NCI-H1694 treated with DMSO at 0.1 percent for 48 hours (cell line): ENCODE measurements around the gene DHX35.
"Not testable (repeated sequence)": the region's sequence is repeated elsewhere in the genome, so short reads cannot be mapped to it uniquely, and the experiment has no call there.

Experiments
- DNase-seq: peaks from one replicate; lab custom pipeline; 2025; lab: John Stamatoyannopoulos, UW

DHX35 gene

DNA sequence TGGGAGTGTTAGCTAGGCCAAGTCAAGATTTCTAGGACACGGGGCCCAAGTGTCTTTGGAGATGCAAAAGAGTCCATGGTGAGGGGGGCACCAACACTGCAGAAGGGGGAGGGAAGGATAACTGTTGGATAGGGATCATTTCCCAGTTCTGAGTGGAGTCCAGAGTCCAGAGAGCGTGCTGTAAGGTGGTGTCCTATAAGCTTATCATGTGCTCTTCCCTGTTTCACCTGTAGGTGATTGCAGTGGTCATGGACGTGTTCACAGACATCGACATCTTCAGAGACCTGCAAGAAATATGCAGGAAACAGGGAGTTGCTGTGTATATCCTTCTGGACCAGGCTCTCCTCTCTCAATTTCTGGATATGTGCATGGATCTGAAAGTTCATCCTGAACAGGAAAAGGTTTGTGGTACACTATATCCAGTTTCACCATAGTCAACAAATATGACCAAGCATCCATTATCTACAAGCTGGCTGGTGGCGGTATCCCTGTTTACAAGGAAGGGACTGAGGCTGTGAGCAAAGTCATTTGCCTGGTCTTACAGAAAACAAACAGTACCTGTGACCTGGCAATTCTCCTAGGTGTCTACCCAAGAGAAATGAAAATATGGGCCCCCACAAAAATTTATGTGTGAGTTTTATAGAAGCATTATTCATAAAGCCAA is 20.3 kb upstream of the DHX35 start:
- no peak for DNase-seq

DNA sequence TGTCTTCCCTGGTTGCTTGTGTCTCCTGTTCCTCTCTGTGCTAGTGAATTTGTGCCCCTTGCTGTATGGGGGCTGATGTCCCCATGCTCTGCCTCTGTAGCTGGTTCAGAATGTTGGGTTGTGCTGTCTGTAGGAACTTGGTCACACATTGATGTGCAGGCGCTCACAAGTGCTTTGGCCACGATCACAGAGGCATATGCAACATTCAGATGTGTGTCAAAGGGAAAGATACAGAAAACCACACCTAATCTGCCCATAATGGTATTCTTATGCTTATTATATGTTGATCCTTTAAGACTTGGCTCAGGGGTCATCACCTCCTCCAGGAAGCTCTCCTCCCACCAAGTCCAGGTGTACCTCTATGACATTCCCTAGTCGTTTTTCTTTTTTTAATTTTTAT is 17.1 kb upstream of the DHX35 start:
- no peak for DNase-seq

DNA sequence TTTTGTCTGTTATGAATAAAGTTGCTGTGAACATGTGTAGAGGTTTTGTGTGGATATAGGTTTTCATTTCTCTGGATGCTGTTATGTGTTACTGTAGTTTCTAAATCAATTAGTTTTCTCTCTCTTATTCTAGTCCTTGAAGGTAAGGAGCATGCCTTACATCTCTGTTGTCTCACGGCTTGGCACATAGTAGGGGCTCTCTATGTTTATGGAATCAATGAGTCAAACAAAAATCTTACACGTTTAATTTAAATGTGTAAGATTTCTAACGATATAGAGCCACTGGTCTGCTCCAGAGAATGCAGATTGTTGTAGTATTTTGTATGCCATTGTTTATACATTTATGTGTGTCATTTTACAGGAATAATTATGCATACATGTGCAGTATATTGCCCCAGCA is 15.3 kb upstream of the DHX35 start:
- DNase-seq: no peak

DNA sequence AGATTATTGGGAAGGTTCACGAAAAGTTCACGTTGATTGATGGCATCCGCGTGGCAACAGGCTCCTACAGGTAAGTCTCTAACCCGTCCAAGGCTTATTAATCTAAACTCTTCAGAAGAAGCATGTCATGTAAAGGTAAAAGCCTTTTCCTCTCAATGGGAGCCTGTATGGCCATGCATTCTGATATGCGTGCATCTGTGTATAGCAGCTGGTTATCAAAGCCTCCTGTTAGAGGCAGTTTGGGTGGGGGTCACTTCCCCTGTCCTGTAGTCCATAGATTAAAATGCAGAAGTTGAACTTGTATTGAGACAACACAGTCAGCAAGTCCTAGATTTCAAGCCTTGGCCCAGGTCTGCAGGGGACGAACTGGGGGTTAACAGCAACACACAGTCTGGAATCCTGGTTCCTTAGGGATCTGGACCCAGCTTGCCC is 14.2 kb upstream of the DHX35 start:
- DNase-seq: no peak

DNA sequence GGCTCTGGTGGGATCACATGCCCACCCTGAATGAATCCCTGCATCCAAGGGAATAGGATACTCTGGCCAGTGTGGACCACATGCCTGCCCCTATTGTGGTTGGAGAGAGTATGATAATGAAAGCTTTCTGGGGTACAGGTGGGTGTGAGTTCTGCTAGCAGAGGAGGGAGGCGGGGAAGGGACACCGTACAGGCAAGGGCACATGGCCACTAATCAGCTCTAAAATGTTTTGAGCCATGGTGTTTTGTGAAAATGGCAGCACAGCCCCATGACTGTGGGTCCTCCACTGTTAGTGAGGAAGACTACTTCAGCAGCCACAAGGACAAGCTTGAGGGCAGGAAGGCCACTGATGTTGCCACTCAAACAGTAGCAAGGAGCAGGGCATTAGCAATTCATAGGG is 11.9 kb upstream of the DHX35 start:
- DNase-seq: no peak

DNA sequence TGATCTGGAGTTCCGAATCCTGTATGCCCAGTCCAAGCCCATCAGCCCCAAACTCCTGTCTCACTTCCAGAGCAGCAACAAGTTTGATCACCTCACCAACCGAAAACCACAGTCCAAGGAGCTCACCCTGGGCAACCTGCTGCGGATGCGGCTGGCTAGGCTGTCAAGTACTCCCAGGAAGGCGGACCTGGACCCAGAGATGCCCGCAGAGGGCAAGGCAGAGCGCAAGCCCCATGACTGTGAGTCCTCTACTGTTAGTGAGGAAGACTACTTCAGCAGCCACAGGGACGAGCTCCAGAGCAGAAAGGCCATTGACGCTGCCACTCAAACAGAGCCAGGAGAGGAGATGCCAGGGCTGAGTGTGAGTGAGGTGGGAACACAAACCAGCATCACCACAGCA is 10.5 kb upstream of the DHX35 start:
- DNase-seq: no peak

DNA sequence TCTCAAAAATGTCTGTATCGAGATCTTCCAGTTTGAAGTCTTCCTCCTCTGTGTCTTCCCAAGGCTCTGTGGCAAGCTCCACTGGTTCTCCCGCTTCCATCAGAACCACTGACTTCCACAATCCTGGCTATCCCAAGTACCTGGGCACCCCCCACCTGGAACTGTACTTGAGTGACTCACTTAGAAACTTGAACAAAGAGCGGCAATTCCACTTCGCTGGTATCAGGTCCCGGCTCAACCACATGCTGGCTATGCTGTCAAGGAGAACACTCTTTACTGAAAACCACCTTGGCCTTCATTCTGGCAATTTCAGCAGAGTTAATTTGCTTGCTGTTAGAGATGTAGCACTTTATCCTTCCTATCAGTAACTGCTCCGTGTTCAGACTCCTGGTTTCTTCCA is 10.0 kb upstream of the DHX35 start:
- DNase-seq: no peak

DNA sequence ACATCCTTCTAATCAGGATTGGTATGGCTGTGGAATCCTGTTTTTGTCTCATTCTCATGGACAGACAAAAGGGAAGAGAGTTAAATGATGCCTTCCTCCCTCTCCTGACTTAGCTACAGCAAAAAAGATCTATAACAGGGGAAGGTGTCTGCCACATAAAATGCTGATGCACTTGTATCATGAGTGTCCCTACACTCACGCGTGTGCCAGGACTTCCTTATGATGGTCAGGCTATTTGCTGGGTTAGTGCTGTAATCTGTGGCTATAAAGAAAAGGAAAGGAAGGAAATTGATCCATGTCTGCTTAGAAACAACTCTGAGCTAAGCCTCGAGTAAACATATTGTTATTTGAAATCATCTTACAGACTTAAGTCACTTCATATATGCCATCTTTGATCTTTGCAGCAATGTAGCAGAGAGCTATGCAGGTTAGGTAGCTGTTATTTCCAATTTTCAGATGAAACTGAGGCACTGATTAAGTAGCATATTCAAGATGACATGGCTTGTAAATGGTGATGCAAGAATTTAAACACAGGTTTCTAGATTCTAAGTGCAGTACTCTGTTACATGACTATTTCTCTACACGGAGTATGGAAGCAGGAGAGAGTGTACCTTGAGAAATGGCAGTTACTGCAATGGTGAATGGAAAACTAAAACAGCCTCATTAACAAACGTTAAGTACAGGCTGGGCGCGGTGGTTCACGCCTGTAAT is 8.4 kb upstream of the DHX35 start:
- DNase-seq: no peak

DNA sequence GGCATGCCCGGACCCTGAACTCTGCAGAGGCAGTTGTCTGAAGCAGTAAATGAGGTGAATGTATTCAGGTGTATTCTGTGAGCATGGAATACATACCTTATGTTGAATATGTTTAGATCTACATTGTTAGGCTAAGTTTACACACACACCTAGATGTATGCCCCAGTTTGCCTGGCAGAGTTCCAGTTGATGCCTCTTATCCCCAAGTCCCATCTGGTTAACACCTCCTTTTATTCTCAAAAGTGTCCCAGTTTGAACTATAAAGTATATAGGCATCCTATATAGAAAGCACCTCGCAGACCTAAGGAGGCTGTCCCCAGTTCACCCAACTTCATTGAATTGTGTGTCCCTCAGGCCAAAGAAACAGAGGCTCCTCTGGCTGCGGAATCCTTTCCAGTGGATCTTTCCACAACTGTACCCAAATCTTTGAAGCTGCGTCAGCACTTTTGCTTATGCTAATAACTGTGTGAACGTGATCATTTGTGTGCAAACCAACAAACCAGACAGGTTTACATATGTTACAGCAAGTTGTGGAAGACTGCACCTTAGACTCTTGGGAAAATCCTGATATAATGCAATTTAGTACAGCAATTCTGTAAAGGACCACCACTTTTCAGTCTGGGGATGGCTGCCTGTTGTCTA is 4.8 kb upstream of the DHX35 start:
- DNase-seq: no peak

DNA sequence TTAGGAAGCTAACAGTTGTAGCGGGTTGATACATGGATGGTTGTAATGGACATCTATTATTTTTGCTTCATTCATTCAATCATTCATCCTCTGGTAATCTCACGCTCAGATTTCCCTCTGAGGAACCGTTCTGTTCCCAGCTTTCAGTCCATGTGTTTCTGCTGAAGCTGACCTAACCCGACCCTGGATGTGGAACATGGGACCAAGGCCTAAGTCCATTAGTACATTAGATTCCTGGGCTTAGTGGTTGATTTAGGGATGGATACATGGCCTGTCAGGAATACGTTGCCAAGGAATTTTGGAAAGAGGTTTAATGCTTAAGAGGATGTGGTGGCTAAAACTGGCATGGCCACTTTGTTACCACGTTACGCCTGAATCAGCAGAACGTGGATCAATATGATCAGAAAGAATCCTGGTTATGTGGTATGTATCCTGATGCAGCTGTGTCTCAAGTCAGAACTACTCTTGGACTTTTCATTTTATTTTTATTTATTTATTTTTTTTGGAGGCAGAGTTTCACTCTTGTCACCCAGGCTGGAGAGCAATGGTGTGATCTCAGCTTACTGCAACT is 4.1 kb upstream of the DHX35 start:
- DNase-seq: no peak

DNA sequence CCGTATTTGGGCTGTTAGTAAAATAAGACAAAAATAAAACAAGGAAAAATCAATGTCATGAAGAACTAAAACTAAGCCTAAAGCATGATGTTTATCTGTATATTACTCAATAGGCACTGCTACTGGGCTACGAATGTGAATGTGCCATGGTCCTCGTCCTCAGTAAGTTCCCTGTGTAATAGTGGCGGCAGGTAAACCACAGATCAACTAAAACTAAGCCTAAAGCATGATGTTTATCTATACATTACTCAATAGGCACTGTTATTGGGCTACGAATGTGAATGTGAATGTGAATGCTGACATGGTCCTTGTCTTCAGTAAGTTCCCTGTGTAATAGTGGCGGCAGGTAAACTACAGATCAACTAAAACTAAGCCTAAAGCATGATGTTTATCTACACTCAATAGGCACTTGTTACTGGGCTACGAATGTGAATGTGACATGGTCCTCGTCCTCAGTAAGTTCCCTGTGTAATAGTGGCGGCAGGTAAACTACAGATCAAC is 1.9 kb upstream of the DHX35 start:
- DNase-seq: not testable (repeated sequence)

DNA sequence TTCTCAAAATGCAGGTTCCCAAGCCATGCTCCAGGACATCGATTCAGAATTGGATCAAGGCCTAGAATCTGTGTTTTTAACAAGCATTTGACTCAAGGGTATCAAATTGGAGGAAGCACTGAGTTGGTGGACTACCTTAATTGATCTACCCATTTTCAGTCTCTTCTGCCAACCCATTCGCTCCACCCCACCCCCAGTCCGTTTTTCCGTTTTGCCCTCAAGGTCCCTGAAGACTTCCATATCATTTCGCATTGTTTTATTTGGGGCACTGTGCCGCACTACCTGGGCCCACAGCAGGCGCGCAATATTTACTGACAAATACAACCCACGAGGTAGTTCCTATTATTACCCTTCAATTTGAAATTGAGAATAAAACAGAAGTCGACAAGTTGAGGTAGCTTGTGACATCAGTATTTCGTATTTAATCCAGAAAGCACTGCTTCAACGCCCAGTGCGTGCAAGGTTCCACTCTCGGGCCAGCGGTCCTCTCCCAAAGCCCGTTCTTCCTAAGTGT is 557 bp upstream of the DHX35 start:
- no peak for DNase-seq

DNA sequence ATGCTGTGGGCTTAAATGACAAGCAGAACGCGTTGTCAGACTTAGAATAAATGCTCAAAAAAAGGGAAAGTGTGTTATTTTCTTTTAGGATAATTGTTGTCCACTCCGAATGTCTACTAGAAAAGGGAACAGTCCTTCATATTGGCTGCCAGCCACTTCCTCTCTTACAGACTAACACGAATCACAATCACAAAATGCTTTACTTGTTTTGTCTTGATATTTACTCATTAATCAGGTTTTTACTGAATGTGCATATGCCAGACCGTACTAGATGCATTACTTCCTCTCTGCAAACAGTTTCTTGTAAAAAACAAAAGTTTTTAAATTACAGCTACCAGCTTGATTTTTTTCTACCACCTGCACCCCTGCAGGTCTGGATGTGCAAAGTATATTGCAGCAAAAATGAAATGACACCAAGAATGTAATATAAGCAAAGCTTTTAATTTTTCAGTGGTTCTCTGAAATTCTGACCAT is 821 bp downstream of the DHX35 start:
- no peak for DNase-seq

DNA sequence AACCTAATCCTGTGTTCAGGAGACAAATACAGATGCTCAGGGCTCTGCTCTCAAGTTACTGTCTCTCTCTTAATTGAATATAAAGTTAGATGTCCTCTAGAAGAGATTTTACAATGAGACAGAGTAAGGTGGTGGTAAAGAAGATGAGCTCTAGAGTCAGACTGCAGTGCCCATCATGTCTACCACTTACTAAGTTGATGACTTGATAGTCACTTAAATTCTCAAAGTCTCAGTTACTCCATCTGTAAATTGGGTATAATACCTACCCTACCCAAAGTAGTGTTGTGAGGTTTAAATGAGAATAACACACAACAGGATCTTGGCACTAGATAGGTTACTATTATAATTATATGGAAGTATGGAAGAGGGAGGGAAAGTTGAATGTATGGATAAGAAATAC is 1.6 kb downstream of the DHX35 start:
- DNase-seq: no peak

DNA sequence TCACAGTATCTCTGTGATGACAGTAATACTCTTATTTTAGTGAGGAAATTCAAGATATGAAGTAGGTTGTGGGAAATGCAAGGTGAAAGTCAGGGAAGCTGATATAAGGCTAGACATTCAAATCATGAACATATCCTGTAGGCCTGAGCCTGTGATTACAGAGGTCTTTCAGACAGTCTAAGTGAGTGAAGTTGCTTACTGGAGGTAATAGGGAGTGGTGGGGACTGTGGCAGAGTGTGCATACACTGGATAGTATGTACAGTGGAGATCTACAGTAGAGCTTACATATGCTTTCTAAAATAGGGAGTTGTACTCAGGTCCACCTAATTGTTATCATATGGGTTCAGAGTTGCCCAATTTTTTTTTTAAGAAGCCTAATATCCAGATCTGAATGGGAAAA is 3.1 kb downstream of the DHX35 start:
- DNase-seq: no peak

DNA sequence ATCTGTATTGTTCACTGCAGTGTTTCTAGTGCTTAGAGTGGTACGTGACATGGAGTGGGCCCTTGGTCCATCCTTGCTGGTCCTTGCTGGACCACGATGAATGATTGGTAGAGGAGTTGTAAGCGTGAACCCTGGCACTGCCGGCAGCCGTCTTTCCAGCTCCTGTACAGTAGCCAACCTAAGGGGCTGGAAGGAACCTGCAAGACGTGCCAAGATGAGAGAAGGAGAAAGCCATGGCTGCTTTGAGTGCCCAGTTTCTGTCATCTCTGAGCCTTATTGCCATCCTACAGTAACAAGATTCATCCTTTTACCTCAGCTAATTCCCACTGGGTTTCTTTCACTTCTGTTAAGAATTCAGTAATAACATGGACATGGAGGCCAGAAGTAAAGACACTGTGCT is 5.9 kb downstream of the DHX35 start:
- DNase-seq: no peak

DNA sequence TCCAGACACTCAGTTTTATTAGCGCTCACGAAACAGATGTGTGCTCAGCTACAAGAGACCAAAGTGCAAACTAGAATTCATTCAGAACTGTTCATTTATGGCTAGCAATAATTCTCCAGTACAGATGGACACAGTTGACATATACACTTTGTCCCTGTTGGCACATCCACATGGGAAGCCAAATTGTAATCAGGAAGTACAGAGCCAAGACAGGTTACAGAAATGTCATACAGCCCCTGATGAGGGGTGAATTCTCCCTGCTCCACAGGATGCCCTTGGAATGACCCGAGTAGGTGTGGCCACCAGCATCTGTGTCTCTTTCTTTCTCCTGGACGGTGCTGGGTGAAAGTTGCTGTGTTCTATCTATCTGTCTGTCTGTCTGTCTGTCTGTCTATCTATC is 7.6 kb downstream of the DHX35 start:
- no peak for DNase-seq

DNA sequence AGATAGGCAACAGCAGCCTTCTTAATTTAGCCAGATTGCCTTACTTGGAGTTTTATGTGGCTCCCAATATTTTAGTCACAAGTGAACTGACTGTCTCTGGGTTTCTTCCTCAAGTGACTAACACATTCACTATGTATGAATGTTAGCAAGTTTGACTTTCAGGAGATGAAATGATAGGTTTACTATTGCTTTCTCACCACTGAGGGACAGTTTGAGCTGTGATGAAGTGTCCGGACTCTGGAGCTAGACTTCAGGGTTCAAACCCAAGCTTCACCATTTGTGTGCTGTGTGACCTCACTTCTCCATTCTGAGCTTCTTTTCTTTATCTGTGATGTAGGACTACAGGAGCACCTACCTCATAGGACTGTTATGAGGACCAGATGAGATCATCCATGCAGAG is 8.2 kb downstream of the DHX35 start:
- DNase-seq: no peak

DNA sequence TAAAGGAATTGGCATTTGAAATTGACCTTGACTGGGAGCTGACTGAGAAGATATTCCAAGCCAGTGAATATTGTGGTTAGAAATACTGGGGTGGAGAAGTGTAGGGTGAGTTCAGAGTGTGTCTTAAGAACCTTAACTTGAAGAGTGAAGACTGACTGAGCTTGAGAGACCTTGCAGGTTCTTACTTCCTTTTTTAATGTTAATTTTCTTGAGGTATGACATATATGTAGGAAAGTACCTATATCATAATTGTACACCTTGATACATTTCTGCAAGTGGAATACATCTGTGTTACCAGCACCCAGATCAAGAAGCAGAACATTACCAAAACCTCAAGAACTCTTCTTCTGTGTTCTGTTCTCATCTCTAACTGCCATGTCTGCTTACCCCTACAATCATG is 11.0 kb downstream of the DHX35 start:
- DNase-seq: no peak

DNA sequence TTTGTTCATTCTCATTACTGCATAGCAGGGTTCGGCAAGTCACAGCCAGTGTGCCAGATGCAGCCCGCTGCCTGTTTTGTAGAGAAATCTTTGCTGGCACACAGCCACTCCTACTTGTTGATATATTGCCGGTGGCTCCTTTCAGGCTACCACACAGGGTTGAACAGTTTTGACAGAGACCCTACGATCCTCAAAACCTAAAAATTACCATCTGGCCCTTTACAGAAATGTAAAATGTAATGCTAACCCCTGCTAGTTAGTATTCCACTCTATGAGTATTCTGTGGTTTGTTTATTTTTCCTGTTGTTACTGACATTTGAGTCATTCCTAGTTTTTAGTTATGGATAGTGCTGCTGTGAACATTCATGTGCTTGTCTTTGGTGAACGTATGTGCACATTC is 11.5 kb downstream of the DHX35 start:
- DNase-seq: peak; percentile 8

DNA sequence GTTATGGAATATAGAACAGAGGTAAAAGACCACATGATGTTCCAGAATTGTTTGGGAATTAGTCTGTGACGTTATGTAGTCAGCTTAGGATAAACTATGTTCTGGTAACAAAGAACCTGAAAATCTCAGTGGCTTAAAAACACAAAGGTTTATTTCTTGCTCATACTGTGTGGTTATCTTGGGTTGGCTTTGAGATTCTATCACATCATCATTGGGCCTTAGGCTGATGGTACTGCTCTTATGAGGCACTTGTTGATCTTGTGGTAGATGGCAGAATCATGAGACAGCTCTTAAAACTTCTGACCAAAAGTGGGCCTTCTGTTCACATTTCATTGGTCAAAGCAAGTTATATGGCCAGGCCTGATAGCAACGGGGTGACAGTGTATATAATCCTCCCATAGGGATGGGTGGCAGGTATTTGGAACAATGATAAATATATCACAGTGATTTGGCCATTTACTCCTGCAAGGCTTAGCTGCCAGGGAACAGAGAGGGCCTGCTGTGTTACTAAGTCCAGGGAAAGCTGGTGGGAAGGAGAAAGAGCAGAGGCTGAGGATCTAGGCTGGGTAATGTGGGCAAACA is 13.5 kb downstream of the DHX35 start:
- DNase-seq: no peak

DNA sequence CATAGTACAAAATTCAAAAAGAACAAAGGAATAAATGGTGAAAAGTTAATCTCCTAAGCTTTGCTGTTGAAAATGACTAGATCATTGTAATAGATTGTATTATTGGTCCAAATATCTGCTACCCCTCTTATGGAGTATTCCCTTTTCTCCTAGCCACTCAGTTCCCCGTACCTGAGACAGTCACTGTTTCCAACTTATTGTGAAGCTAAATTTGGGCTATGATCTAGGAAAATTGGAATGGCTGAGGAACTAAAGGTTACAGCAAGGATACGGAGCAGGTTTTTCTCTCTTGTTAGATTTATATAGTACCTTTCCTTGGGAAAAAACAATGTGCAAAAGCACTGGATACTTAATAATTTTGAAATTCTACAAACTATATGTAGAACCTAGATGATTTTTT is 17.3 kb downstream of the DHX35 start:
- DNase-seq: no peak
